Measurements from ENCODE around the gene ATOSB.

DNA sequence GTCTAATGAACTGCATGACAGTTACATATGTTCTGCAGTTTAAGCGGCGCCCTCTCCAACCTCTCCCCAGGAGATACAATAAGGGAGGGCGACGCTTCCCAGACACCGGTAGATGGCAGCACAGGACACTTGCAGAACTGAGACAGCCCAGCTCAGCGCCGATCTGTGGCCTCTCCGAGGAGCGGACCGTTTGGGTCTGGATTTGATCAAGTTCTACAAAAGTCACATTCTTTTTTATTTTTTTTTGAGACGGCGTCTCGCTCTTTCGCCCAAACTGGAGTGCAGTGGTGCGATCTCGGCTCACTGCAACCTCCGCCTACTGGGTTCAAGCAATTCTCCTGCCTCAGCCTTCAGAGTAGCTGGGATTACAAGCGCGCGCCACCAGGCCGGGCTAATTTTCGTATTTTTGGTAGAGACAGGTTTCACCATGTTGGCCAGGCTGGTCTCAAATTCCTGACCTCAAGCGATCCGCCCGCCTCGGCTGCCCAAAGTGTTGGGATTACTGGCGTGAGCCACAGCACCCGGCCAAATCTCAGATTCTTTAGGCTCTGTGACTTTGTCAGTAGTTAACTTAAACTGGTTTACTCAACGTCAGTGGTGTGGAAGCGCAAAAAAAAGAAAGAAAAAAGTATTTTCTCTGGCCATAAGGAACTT is 1.4 kb upstream of the ATOSB start:
- TF ChIP-seq, protein P1, sequence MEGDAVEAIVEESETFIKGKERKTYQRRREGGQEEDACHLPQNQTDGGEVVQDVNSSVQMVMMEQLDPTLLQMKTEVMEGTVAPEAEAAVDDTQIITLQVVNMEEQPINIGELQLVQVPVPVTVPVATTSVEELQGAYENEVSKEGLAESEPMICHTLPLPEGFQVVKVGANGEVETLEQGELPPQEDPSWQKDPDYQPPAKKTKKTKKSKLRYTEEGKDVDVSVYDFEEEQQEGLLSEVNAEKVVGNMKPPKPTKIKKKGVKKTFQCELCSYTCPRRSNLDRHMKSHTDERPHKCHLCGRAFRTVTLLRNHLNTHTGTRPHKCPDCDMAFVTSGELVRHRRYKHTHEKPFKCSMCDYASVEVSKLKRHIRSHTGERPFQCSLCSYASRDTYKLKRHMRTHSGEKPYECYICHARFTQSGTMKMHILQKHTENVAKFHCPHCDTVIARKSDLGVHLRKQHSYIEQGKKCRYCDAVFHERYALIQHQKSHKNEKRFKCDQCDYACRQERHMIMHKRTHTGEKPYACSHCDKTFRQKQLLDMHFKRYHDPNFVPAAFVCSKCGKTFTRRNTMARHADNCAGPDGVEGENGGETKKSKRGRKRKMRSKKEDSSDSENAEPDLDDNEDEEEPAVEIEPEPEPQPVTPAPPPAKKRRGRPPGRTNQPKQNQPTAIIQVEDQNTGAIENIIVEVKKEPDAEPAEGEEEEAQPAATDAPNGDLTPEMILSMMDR (IDR thresholded peaks at IDR 0.05), result peak in 1 of 3 donors; percentile 87
- no peak for TF ChIP-seq POLR2A (IDR thresholded peaks at IDR 0.05)

All from lower leg skin (tissue), 3 donors.